Mucosa of rectum (tissue), 2 donors: Measurements from ENCODE around the gene LYZL1.

Experiments used
- H3K27ac ChIP-seq, 2 donors: one replicate each; pipeline ENCODE4 v1.7.0; 2013; ENCODE audit warnings: inconsistent platforms in 2 of 2, low read depth in 2 of 2, low read length in 2 of 2
- H3K27me3 ChIP-seq, 2 donors: one replicate each; pipeline ENCODE4 v1.7.0; 2013; ENCODE audit warnings: low read length in 2 of 2; ENCODE audit not compliant: control insufficient read depth in 2 of 2, insufficient read depth in 2 of 2
- H3K36me3 ChIP-seq, 2 donors: one replicate each; pipeline ENCODE4 v1.7.0; 2013; ENCODE audit warnings: low read length in 2 of 2; ENCODE audit not compliant: control insufficient read depth in 2 of 2, insufficient read depth in 2 of 2
- H3K4me1 ChIP-seq, 2 donors: one replicate each; pipeline ENCODE4 v1.7.0; 2013; ENCODE audit warnings: low read length in 2 of 2, mild to moderate bottlenecking in 1 of 2; ENCODE audit not compliant: control insufficient read depth in 2 of 2, insufficient read depth in 2 of 2
- H3K4me3 ChIP-seq, 2 donors: one replicate each; pipeline ENCODE4 v1.7.0; 2013; ENCODE audit warnings: low read length in 2 of 2
- H3K9ac ChIP-seq, 2 donors: one replicate each; pipeline ENCODE4 v1.7.0; 2013; ENCODE audit warnings: low read length in 2 of 2, low read depth in 1 of 2, mild to moderate bottlenecking in 1 of 2
- H3K9me3 ChIP-seq, 2 donors: one replicate each; pipeline ENCODE4 v1.7.0; 2013; ENCODE audit warnings: low read length in 2 of 2; ENCODE audit not compliant: control insufficient read depth in 2 of 2
- donor health status: healthy.
- donor health status: Normal muscosa, but diverticular disease.

The LYZL1 gene

DNA sequence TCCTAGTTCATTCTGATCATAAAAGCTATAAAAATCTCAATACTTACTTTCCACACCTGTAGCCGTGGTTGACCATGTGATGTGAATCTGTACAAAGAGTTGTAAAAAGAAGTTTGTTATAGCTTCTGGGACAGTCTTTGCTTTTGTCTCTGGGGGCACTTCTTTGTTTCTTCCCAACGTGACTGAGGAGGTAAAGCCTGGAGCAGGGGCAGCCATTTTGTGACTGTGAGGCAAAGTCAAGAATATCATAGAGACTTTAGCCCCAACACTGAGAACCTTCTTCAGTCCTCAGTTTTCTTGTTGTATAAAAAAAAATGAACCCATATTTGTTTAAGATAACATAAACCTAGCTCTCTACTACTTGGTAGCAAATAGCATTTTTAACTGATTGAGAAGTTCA is 29.4 kb upstream of the LYZL1 start:
- Histone ChIP-seq H3K4me1 (no peaks in the 10 kb centered on the region), H3K27me3 (no peaks in the 10 kb centered on the region), H3K9me3 (no peaks in the 10 kb centered on the region), H3K27ac (no peak overlapping the region), H3K9ac (no peak overlapping the region), H3K36me3 (no peaks in the 10 kb centered on the region), H3K4me3 (no peak overlapping the region)

- H3K36me3 ChIP-seq, result no peaks in the 10 kb centered on the region
- no peaks in the 10 kb centered on the region for H3K27me3 ChIP-seq
- no peaks in the 10 kb centered on the region for H3K4me1 ChIP-seq
- H3K27ac ChIP-seq, result no peak overlapping the region
- H3K9ac ChIP-seq, result no peak overlapping the region
- H3K4me3 ChIP-seq, result no peak overlapping the region
- no peaks in the 10 kb centered on the region for H3K9me3 ChIP-seq
These were observed 25.4 kb upstream of the LYZL1 start for GRCh38 chr10:29263506-29263905.

- Histone ChIP-seq H3K4me1 (no peaks in the 10 kb centered on the region), H3K27ac (no peak overlapping the region), H3K9ac (no peak overlapping the region), H3K4me3 (no peak overlapping the region), H3K27me3 (no peaks in the 10 kb centered on the region), H3K9me3 (no peaks in the 10 kb centered on the region), H3K36me3 (no peaks in the 10 kb centered on the region)
These were observed 23.6 kb upstream of the LYZL1 start for GRCh38 chr10:29265210-29265768.

DNA sequence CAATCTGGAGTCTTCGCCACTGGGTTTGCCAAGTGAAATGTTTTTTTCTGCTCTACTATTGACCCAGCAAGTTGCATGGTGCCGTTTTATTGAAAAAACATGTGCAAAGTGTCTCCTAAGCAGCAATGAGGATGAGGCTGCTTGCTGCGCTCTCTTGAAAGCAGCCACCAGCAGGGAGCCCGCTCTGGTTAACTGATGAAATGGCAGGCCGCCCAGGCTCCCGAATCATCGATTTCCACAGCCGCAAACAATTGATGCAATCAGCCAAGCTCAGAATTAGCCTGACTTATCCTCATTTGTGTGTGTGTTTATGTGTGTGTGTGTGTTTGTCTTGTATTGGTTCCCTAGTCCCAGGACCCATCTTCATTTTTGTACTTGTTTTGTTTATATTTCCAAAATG is 22.2 kb upstream of the LYZL1 start:
- H3K36me3 ChIP-seq, result no peaks in the 10 kb centered on the region
- no peaks in the 10 kb centered on the region for H3K9me3 ChIP-seq
- H3K4me1 ChIP-seq, result no peaks in the 10 kb centered on the region
- H3K27me3 ChIP-seq, result no peaks in the 10 kb centered on the region
- no peak overlapping the region for H3K4me3 ChIP-seq
- H3K27ac ChIP-seq, result no peak overlapping the region
- no peak overlapping the region for H3K9ac ChIP-seq

GRCh38 chr10:29268011-29268410 is 20.9 kb upstream of the LYZL1 start:
- Histone ChIP-seq H3K27me3 (no peaks in the 10 kb centered on the region), H3K9ac (no peak overlapping the region), H3K9me3 (no peaks in the 10 kb centered on the region), H3K4me1 (no peaks in the 10 kb centered on the region), H3K36me3 (no peaks in the 10 kb centered on the region), H3K4me3 (no peak overlapping the region), H3K27ac (no peak overlapping the region)

GRCh38 chr10:29269486-29269885 is 19.4 kb upstream of the LYZL1 start:
- H3K27me3 ChIP-seq, result no peaks in the 10 kb centered on the region
- no peaks in the 10 kb centered on the region for H3K4me1 ChIP-seq
- no peak overlapping the region for H3K9ac ChIP-seq
- H3K36me3 ChIP-seq, result no peaks in the 10 kb centered on the region
- no peaks in the 10 kb centered on the region for H3K9me3 ChIP-seq
- H3K4me3 ChIP-seq, result no peak overlapping the region
- no peak overlapping the region for H3K27ac ChIP-seq

- no peaks in the 10 kb centered on the region for H3K36me3 ChIP-seq
These were observed 18.0 kb upstream of the LYZL1 start for GRCh38 chr10:29270883-29271282.

GRCh38 chr10:29271877-29272276 is 17.0 kb upstream of the LYZL1 start:
- H3K9ac ChIP-seq, result no peak overlapping the region
- H3K27ac ChIP-seq, result no peak overlapping the region
- no peak overlapping the region for H3K4me3 ChIP-seq
- H3K27me3 ChIP-seq, result no peaks in the 10 kb centered on the region
- H3K36me3 ChIP-seq, result no peaks in the 10 kb centered on the region
- H3K4me1 ChIP-seq, result no peaks in the 10 kb centered on the region
- H3K9me3 ChIP-seq, result no peaks in the 10 kb centered on the region

More at GRCh38 chr10:29270883-29271282, 18.0 kb upstream of the LYZL1 start:
- Histone ChIP-seq H3K27ac (no peak overlapping the region), H3K4me1 (no peaks in the 10 kb centered on the region), H3K9ac (no peak overlapping the region), H3K9me3 (no peaks in the 10 kb centered on the region), H3K27me3 (no peaks in the 10 kb centered on the region), H3K4me3 (no peak overlapping the region)

GRCh38 chr10:29273478-29273877 is 15.4 kb upstream of the LYZL1 start:
- Histone ChIP-seq H3K4me3 (no peak overlapping the region), H3K27ac (no peak overlapping the region), H3K4me1 (no peaks in the 10 kb centered on the region)

DNA sequence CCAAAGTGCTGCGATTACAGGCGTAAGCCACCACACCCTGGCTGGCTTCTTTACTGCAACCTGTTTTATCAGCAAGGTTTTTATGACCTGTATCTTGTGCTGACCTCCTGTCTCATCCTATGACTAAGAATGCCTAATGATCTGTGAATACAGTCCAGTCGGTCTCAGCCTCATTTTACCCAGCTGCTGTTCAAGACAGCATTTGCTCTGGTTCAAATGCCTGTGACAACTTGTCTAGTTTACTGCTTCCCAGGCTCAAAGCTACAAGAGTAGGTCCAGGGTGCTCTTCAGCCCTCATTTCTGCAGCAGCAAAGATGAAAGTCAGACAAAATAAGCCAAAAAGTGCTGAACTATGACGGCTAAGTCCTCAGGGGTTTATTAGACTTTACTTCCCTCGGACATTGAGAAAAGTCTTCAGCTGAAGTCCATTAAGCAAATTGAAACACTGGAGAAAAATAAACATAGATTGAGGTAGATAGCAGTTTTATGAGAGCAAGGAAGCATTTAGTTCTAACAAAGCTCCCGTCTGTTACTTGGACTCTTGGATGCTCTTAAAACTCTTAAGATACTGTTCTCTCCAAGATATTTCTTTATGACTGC is 12.5 kb upstream of the LYZL1 start:
- no peaks in the 10 kb centered on the region for H3K27me3 ChIP-seq
- H3K36me3 ChIP-seq, result no peaks in the 10 kb centered on the region
- no peaks in the 10 kb centered on the region for H3K4me1 ChIP-seq
- H3K4me3 ChIP-seq, result no peak overlapping the region
- H3K9me3 ChIP-seq, result no peaks in the 10 kb centered on the region
- H3K9ac ChIP-seq, result no peak overlapping the region
- no peak overlapping the region for H3K27ac ChIP-seq

More at GRCh38 chr10:29273478-29273877, 15.4 kb upstream of the LYZL1 start:
- no peaks in the 10 kb centered on the region for H3K36me3 ChIP-seq
- H3K9me3 ChIP-seq, result no peaks in the 10 kb centered on the region
- H3K27me3 ChIP-seq, result no peaks in the 10 kb centered on the region
- no peak overlapping the region for H3K9ac ChIP-seq
